ENCODE data around the gene GRIK1.

- no peak for TF ChIP-seq EZH2 (IDR thresholded peaks at IDR 0.05)
- no peak for TF ChIP-seq POLR2AphosphoS5 (IDR thresholded peaks at IDR 0.05; ENCODE audit: borderline replicate concordance, low read depth, low read length)
Measured at GRCh38 chr21:29546071-29546470, 393.7 kb downstream of the GRIK1 start.

All from SK-N-MC (cell line).